H4 (cell line): Measurements from ENCODE around the gene CDH4. TPM values are rescaled to one million over a fixed set of nuclear protein-coding genes. Genes with fewer than 3 reads are reported as not detected.

Source experiments
- DNase-seq: peaks from one replicate; pipeline ENCODE4 v3.0.0-alpha.2; 2015; ENCODE audit warnings: low spot score
- total RNA-seq: library from RNA; depleted of rRNA; stranded (reverse); fragments of >200 nt; shearing (Covaris generic); gene quantifications from 2 replicates; pipeline ENCODE4 v1.2.3, GENCODE V29; 2014

CDH4 gene
- total RNA-seq, 1 experiment from 2014 or later = 0.14 TPM

DNA sequence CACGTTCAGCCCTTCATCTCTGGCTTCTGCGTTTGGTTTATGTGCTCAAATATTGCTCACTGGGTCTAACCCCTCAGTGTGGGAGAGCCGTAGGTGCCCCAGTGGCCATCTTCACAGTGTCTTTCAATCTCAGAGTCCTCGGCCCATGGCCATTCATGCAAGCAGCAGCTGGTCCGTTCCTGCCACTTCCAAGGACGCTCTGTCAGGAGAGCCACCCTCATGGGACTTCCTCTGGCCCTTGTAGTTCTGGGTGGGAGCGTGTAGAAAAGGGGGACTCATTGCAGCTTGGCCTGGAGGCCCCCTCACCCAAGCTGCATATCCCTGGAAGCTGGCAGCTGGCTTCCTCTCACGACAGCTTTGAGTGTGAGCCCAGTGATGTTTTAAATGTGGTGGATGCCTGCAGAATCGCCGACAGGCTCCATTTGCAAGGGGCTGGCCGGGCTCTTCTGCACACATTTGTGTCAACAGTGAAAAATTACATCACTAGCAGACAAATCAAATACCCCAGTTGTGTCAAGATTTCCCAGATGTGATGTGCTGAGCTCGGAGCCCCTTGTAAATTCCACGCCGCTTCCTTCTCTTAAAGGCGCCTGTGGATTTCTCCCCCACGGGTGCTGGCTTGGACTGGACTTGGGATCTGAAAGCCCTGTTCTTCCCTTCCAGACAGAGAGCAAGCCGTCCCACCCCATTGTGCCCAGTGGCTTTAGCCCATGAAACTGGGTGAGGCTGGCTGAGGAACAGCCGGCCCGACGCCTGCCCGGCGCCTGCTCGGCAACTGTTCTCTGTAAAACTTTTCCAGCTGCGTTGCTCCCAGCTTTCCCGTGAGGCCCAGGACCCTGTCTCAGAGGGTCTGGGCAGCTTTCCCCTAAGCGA lies 453.6 kb downstream of the CDH4 start:
- DNase-seq = no peak

- no peak for DNase-seq
Measured at GRCh38 chr20:61706259-61706961, 454.3 kb downstream of the CDH4 start.

- DNase-seq = no peak
Measured at GRCh38 chr20:61708891-61709290, 456.8 kb downstream of the CDH4 start.

GRCh38 chr20:61710108-61710507 lies 458.0 kb downstream of the CDH4 start:
- no peak for DNase-seq

DNA sequence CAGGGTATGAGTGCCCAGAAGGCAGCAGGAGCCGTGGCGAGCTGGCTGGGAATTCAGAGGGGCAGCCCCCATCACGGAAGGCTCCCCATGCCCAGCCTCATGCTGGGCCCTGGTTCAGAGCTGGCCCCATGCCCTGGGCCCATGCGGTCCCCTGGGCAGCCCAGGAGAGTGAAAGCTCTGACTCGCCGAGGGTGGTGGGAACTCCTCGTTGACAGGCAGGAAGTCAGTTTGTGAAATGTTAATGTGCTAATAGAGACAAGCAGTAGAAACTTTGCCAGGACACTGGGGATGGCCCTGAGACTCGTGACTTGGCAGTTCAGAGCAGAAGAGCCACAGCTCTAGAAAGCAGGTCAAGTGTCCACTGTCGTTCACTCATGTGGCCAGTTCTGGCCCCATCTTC lies 460.6 kb downstream of the CDH4 start:
- no peak for DNase-seq

DNA sequence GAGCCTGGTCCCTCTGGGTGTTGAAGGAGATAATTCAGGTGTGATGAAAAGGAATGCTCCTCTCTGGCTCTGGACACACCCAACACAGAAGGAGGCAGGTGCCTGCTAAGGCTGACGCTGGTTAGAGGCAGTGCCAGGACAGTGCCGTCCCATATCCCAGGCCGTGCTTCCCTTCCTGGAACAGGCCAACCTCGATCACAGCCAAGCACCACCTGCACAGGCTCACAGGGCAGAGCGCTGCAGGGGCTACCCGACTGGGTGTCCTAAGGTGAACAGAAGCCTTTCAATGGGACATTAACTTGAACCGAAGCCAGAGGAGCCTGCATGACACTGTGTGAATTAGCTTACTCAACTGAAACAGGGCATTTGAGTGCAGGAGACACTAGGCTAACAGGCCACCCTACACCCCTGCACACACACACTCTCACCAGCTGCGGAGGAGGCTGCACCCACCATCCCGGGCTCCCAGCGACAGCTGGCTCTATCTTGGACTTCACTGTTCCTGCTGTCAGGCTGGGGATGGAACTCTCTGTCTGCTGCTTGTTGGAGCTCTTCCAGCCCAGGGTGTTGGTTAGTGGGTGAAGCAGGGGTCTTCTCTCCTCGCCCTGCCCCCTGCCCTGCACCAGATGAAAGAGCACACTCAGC lies 466.4 kb downstream of the CDH4 start:
- no peak for DNase-seq

GRCh38 chr20:61719691-61720347 lies 467.8 kb downstream of the CDH4 start:
- DNase-seq = no peak

DNA sequence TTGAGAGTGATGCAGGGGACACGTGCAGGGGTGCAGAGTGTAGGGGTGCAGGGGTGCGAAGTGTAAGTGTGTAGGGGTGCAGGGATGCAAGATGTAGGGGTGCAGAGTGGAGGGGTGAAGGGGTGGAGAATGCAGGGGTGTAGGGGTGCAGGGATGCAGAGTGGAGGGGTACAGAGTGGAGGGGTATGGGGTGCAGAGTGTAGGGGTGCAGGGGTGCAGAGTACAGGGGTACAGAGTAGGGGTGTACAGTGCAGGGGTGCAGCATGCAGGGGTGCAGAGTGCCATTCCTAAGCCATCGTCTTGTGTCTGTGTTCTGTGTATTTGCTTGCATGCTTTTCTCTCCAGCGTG lies 468.3 kb downstream of the CDH4 start:
- no peak for DNase-seq

DNA sequence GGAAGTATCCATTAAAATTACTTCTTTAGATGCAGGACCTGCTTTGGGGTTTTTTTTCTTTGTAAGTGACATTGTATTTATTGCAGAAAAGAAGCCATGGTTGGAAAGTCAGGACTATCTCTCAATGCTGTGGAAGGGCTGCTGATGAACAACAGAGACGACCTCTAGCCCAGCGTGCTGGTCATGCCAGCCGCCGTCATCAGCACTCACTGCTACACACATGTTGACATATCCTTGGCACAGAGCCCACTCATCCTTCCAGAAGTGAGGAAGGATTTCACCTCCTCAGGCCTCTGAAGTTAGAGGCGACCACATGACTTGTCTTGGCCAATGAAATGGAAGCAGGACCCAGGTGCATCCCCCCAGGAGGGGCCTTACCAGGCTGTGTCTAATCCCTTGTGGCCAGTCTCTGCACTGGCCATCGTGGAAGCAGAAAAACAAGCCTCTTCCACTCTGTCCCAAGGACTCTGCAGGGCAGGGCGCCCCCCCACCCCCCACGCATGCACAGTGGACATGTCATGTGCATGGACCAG lies 470.2 kb downstream of the CDH4 start:
- no peak for DNase-seq

- no peak for DNase-seq
Measured at GRCh38 chr20:61723529-61724257, 471.6 kb downstream of the CDH4 start.

- no peak for DNase-seq
Measured at GRCh38 chr20:61724376-61724775, 472.3 kb downstream of the CDH4 start.

DNA sequence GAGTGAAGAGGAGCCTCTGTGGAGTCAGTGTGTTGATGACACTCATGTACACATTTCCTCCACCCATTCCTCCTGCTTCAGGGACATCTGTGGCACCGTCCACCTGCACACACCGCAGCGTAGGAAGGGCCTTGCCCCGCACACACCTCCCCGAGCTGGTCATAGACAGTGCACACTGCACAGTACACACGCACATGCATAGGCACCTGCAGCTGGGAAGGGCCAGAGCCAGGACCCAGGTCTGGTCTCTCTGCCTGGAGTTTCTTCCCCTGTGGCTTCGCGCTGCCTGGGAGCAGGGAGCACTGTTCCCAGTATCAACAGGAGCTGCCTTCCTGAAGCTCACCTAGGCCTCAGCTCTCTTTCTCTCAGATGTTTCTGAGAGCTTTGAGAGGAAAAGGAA lies 473.1 kb downstream of the CDH4 start:
- no peak for DNase-seq

DNA sequence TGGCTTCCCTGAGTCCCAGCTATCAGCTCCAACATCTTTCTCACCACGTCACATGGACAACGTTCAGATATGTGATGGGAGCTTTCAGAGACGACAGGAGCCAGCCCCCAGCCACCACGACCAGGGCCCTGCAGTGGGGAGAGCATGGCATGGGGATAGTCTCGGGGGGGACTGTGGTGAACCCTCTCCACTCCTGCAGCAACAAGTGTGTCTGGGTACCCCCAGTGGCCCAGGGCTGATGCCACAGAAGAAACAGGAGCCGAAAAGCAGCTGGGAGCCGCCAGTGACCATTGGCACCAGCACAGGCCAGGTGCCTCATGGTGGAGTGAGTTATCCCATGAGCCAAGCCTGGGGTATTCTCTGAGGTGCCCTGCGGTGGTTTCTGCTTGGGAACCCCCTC lies 473.9 kb downstream of the CDH4 start:
- DNase-seq = no peak

DNA sequence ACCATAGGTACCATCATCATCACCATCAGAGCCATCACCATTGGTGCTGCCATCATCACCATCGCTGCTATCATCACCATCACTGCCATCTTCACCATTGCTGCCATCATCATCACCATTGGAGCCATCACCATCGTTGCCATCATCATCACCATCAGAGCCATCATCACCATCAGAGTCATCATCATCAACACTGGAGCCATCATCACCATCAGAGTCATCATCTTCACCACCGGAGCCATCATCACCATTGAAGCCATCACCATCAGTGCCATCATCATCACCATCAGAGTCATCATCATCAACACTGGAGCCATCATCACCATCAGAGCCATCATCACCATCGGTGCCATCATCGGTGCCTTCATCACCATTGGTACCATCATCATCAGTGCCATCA lies 474.9 kb downstream of the CDH4 start:
- DNase-seq = no peak

GRCh38 chr20:61727761-61728160 lies 475.7 kb downstream of the CDH4 start:
- DNase-seq = no peak

DNA sequence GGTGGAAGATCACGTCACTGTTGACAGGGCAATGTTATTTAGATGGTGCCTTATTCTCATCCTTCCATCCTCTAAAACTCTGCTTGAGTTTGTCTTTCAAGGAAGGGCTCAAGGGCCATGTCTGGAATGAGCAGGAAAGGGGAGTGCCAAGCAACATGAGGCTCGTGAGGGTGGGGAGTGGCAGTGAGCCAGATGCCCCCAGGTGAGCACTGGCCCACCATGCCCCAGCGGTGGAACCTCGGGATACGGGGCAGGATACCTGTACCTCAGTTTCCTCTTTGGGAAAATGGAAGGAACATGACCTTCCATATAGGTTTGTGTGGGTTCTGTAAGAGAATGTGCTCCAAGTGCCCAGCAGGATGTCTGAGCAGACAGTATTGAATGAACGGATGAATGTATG lies 476.3 kb downstream of the CDH4 start:
- no peak for DNase-seq

- no peak for DNase-seq
Measured at GRCh38 chr20:61728786-61729770, 477.0 kb downstream of the CDH4 start.

DNA sequence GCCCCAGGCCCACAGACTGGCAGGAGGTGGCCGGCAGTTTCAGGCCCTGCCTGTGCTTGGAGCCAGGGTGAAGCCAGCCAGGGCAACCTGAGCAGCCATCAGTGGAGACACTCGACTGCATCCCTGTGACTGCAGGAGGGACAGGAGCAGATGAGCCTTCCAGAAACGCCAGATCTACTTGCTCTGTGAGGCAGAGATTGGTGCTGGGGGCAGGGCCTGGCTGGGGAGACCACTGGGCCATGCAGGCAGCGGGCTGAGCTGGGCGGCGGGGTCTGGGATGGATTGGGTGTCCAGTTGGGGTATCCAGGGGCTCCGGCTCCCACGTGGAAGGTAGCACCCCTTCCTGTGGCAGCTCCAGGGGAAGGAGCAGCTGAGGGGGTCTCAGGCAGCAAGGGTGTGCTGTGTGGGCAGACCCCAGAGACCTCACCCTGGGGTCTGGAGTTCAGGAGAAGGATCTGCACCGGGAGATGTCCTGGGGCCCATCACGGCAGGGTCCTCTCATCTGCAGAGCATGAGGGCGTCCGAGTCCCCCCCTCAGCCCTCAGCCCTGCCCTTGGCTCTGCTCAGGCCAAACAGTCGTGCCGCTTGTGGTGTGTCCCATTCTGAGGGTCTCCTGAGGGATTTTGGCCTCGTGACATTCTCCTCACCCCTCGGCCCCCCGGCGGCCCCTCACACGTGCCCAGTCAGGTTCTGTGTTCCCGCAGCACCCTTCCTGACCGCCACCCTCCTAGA lies 478.7 kb downstream of the CDH4 start:
- no peak for DNase-seq
